Ishikawa (cell line): ENCODE results near the gene DLL3.
A peak's percentile ranks its signal among the peaks of the same experiment; 100 is the strongest.

Source experiments
- CEBPB ChIP-seq: IDR thresholded peaks from 2 replicates; pipeline ENCODE4 v1.6.1; 2012
- CREB1 ChIP-seq: IDR thresholded peaks from 2 replicates; pipeline ENCODE4 v1.6.1; 2012; ENCODE audit warnings: low read depth
- EGR1 ChIP-seq: IDR thresholded peaks from 2 replicates; pipeline ENCODE4 v1.6.1; 2012
- EP300 ChIP-seq: IDR thresholded peaks from 2 replicates; pipeline ENCODE4 v1.6.1; 2012; ENCODE audit warnings: borderline replicate concordance
- FOXM1 ChIP-seq: IDR thresholded peaks from 2 replicates; pipeline ENCODE4 v1.6.1; 2012; ENCODE audit warnings: low read depth, borderline replicate concordance
- MAX ChIP-seq: IDR thresholded peaks from 2 replicates; pipeline ENCODE4 v1.6.1; 2012
- NFIC ChIP-seq: IDR thresholded peaks from 2 replicates; pipeline ENCODE4 v1.6.1; 2012
- RAD21 ChIP-seq: IDR thresholded peaks from 2 replicates; pipeline ENCODE4 v1.6.1; 2012; ENCODE audit warnings: low read depth
- REST ChIP-seq: IDR thresholded peaks from 2 replicates; pipeline ENCODE4 v1.6.1; 2012; ENCODE audit warnings: low read depth, mild to moderate bottlenecking
- TAF1 ChIP-seq: IDR thresholded peaks from 2 replicates; pipeline ENCODE4 v1.6.1; 2012; ENCODE audit warnings: low read depth, mild to moderate bottlenecking
- TCF12 ChIP-seq: IDR thresholded peaks from 2 replicates; pipeline ENCODE4 v1.6.1; 2012; ENCODE audit warnings: low read depth
- TEAD4 ChIP-seq: IDR thresholded peaks from 2 replicates; pipeline ENCODE4 v1.6.1; 2012
- YY1 ChIP-seq: IDR thresholded peaks from 2 replicates; pipeline ENCODE4 v1.6.1; 2012; ENCODE audit warnings: low read depth
- ZBTB7A ChIP-seq: IDR thresholded peaks from 2 replicates; pipeline ENCODE4 v1.6.1; 2012; ENCODE audit warnings: low read depth
- TF ChIP-seq, protein P1 (sequence below): IDR thresholded peaks from 2 replicates; pipeline ENCODE4 v1.6.1; 2012

Gene DLL3

GRCh38 chr19:39515551-39516191, 16.9 kb downstream of the DLL3 start:
- TF ChIP-seq TEAD4 (no peak), FOXM1 (no peak), ZBTB7A (0 out of 2 replicates have a peak, but pooled peaks have one; percentile 29), YY1 (no peak)

DNA sequence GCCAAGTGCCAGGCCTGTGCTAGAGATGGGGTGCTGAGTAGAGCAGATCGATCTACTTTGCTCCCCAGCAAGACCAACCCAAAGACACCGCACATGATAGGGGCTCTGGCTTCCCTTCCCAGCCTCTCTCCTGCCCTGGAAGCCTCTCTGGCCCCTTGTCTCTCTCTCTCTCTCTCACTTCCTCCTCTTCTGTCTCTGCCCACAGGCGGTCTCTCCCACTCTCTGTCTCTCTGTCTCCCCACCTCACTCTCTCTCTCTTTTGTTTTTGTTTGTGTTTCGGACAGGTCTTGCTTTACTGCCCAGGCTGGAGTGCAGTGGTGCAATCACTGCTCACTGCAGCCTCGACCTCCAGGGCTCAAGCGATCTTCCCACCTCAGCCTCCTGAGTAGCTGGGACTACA, 17.5 kb downstream of the DLL3 start:
- TF ChIP-seq CREB1 (no peak), TAF1 (no peak)

GRCh38 chr19:39517432-39517831, 18.7 kb downstream of the DLL3 start:
- TF ChIP-seq CEBPB (no peak), CREB1 (no peak), RAD21 (no peak), EGR1 (no peak), FOXM1 (no peak), REST (no peak), ZBTB7A (no peak), TAF1 (no peak)
- TF ChIP-seq, protein P1, sequence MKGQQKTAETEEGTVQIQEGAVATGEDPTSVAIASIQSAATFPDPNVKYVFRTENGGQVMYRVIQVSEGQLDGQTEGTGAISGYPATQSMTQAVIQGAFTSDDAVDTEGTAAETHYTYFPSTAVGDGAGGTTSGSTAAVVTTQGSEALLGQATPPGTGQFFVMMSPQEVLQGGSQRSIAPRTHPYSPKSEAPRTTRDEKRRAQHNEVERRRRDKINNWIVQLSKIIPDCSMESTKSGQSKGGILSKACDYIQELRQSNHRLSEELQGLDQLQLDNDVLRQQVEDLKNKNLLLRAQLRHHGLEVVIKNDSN = no peak

DNA sequence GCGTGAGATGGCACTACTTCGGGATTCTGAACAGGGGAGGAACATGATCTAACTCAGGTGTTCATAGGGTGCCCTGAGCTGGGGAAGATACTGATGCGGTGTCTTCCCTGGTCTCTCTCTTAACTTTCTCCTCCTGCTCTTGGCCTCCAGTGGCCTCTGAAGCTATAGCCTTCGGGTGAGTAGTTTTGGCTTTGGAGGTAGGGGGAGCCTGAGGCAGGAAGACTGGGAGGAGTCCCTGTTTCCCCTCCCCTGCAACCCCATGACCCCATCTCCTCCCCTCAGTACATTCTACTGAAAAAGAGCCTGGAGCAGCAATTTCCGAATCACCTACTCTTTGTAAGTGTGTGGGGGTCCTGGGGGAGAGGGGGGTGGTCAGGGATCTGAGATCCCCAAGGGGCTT, 19.7 kb downstream of the DLL3 start:
- no peak for TF ChIP-seq REST
- no peak for TF ChIP-seq TEAD4
- TF ChIP-seq TAF1 = no peak
- TF ChIP-seq MAX = no peak
- TF ChIP-seq FOXM1 = no peak
- no peak for TF ChIP-seq TCF12
- TF ChIP-seq ZBTB7A = no peak
- no peak for TF ChIP-seq YY1
- TF ChIP-seq RAD21 = no peak
- TF ChIP-seq CEBPB = no peak
- TF ChIP-seq CREB1 = no peak
- TF ChIP-seq EP300 = no peak
- TF ChIP-seq, protein P1 = no peak
- TF ChIP-seq NFIC = no peak
- TF ChIP-seq EGR1 = no peak

GRCh38 chr19:39518975-39519374, 20.2 kb downstream of the DLL3 start:
- TF ChIP-seq RAD21 (no peak), MAX (no peak), TEAD4 (no peak), NFIC (no peak), TCF12 (no peak), YY1 (no peak), REST (no peak), ZBTB7A (no peak), EGR1 (no peak), EP300 (no peak), FOXM1 (no peak), CEBPB (no peak), CREB1 (no peak), TAF1 (no peak)
- TF ChIP-seq, protein P1 = no peak
